ENCODE data around the gene PLBD2. TPM values are rescaled to one million over a fixed set of nuclear protein-coding genes. Genes with fewer than 3 reads are reported as not detected.

Gene PLBD2
- total RNA-seq, 2 donors from 2014 or later: 38.2 to 43.0 TPM

DNA sequence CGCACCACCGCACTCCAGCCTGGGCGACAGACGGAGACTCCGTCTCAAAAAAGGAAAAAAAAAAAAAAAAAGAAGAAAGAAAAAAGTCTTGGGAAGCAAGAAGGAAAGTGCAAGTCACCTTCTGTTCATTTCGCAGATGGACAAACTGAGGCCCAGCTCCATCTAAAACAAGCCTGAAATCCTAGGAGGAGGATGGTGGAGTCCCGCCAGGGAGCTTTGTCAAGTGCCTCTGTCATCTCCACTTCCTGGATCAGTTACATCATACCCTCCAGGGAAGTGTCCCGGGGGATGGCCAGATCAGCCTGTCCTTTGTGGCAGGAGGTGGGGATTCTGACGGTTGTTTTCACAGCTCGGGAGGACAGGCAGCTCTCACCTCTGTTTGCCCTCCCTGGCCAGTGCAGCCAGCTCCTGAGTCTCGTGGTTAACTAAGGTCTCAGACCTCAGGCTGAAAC is 55.1 kb downstream of the PLBD2 start:
- Histone ChIP-seq H3K9me3 (no peaks in the 10 kb centered on the region), H3K4me3 (no peak overlapping the region), H3K27ac (no peak overlapping the region), H3K36me3 (no peaks in the 10 kb centered on the region), H3K4me1 (no peaks in the 10 kb centered on the region), H3K27me3 (no peaks in the 10 kb centered on the region)
- peak; percentile 67 for DNase-seq (ENCODE audit: low spot score)
- TF ChIP-seq, protein P1, sequence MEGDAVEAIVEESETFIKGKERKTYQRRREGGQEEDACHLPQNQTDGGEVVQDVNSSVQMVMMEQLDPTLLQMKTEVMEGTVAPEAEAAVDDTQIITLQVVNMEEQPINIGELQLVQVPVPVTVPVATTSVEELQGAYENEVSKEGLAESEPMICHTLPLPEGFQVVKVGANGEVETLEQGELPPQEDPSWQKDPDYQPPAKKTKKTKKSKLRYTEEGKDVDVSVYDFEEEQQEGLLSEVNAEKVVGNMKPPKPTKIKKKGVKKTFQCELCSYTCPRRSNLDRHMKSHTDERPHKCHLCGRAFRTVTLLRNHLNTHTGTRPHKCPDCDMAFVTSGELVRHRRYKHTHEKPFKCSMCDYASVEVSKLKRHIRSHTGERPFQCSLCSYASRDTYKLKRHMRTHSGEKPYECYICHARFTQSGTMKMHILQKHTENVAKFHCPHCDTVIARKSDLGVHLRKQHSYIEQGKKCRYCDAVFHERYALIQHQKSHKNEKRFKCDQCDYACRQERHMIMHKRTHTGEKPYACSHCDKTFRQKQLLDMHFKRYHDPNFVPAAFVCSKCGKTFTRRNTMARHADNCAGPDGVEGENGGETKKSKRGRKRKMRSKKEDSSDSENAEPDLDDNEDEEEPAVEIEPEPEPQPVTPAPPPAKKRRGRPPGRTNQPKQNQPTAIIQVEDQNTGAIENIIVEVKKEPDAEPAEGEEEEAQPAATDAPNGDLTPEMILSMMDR (IDR thresholded peaks at IDR 0.05): no peak

DNA sequence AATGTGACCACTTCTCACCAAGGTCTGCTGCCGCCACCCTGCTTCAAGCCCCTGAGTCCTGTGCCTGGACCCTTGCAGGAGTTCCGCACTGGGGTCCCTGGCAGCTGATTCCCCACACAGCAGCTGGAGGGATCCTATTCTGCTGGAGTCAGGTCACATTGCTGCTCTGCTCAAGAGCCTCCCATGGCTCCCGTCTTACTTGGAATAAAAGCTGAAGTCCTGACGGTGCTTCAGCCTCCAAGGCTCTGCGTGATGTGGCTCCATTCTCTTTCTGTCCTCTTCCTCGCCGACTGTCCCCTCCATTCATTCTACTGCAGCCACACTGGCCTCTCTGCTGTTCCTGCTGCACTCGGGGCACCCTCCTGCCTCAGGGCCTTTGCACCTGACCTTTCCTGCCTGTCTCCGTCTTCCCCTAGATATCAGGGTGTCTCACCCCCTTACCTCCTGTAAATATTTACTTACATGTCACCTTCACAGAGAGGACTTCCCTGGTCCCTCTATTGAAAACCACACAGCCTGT is 56.2 kb downstream of the PLBD2 start:
- Histone ChIP-seq H3K9me3 (no peaks in the 10 kb centered on the region), H3K4me3 (no peak overlapping the region), H3K27ac (no peak overlapping the region), H3K36me3 (no peaks in the 10 kb centered on the region), H3K4me1 (no peaks in the 10 kb centered on the region), H3K27me3 (no peaks in the 10 kb centered on the region)
- TF ChIP-seq, protein P1 (IDR thresholded peaks at IDR 0.05): no peak
- no peak for DNase-seq (ENCODE audit: low spot score)

DNA sequence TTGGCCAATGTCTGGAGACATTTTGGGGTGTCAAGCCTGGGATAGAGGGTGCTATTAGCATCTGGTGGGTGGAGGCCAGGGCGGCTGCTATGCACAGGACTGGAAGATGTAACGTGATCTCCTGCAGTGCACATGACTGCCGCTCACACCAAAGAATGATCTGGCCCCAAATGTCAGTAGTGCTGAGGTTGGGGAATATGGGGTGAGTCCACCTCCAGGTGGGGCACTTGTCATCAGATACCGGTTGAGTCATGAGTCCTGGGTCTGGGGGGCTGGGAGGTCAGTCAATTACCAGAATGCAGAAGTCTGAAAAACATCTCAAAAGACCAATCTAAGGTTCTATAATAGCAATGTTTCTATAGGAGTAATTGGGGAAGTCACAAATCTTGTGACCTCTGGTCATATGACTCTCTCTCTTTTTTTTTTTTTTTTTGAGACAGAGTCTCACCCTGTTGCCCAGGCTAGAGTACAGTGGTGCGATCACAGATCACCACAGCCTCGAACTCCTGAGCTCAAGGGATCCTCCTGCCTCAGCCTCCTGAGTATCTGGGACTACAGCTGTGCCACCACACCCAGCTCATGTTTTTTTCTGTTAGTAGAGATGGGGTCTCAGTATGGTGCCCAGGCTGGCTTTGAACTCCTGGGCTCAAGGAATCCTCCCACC is 57.8 kb downstream of the PLBD2 start:
- no peaks in the 10 kb centered on the region for H3K27me3 ChIP-seq
- H3K27ac ChIP-seq: no peak overlapping the region
- no peak overlapping the region for H3K4me3 ChIP-seq
- TF ChIP-seq, protein P1 (IDR thresholded peaks at IDR 0.05): no peak
- DNase-seq (ENCODE audit: low spot score): no peak
- H3K36me3 ChIP-seq: no peaks in the 10 kb centered on the region
- H3K4me1 ChIP-seq: no peaks in the 10 kb centered on the region
- H3K9me3 ChIP-seq: no peaks in the 10 kb centered on the region

DNA sequence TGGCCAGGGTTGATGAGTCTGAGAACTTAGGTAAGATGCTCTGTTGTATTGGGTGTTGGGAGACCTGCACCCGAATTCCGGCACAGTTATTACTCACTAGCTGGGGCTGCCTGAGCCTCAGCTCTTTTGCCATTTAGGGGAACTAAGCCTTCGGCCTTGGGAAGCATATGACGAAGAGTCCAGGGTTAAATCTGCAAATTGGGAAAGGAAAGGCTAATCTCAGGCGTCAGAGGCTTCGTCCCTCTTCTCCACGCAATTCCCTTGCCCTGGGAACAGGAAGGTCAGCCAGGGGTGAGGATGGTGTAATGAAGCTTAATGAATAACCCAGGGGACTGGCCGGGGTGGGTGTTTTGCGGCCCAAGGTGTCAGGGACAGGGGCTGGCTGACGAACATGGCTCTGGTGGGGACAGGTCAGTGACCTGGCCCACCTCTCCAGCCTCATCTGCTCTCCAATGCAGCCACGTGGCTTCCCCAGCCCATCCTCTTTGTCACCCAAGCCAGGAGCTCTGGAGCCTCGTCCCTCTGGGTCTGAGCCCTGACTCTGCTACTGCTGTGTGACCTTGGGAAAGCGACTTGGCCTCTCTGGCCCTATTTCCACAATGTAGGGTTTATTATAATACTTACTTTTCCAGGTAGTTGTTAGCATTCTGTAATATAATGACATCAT is 60.0 kb downstream of the PLBD2 start:
- DNase-seq (ENCODE audit: low spot score): peak; percentile 79
- H3K9me3 ChIP-seq: no peaks in the 10 kb centered on the region
- H3K27ac ChIP-seq: no peak overlapping the region
- TF ChIP-seq, protein P1 (IDR thresholded peaks at IDR 0.05): no peak
- no peaks in the 10 kb centered on the region for H3K27me3 ChIP-seq
- no peaks in the 10 kb centered on the region for H3K36me3 ChIP-seq
- H3K4me3 ChIP-seq: no peak overlapping the region
- H3K4me1 ChIP-seq: peaks cover 0 to 16% of the 10 kb centered on the region in 2 donors

DNA sequence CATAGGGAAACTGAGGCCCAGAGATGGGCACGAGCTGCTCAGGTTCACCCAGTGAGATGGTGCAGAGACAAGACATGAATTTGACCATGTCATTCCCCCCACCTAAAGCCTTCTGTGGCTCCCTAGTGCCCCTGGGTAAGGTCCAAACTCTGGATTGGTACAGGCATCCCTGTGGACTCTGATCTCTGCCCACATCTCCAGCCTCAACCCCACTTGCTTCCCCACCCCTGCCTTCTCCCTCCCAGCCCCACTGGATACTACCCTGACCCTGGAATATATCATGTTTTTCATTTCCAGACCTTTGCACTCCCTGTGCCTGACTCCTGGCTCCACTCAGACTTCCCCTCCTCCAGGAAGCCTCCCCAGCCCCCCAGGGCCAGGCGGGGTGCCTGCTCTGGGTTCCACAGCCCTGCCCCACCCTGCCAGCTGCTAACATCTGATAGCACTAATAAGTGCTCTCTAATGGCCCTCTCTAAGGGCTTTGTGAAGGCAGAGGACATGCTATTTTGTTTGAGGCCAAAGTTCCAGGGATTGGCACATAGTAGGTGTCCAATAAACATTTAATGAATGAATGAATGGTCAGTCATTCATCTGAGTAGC is 62.7 kb downstream of the PLBD2 start:
- Histone ChIP-seq H3K4me3 (no peak overlapping the region), H3K4me1 (peaks cover 0 to 16% of the 10 kb centered on the region in 2 donors), H3K9me3 (no peaks in the 10 kb centered on the region), H3K27ac (no peak overlapping the region), H3K27me3 (no peaks in the 10 kb centered on the region), H3K36me3 (no peaks in the 10 kb centered on the region)
- no peak for DNase-seq (ENCODE audit: low spot score)
- TF ChIP-seq, protein P1 (IDR thresholded peaks at IDR 0.05): no peak

Data from right atrium auricular region (tissue), 2 donors.